ENCODE measurements around the gene FHAD1.

DNA sequence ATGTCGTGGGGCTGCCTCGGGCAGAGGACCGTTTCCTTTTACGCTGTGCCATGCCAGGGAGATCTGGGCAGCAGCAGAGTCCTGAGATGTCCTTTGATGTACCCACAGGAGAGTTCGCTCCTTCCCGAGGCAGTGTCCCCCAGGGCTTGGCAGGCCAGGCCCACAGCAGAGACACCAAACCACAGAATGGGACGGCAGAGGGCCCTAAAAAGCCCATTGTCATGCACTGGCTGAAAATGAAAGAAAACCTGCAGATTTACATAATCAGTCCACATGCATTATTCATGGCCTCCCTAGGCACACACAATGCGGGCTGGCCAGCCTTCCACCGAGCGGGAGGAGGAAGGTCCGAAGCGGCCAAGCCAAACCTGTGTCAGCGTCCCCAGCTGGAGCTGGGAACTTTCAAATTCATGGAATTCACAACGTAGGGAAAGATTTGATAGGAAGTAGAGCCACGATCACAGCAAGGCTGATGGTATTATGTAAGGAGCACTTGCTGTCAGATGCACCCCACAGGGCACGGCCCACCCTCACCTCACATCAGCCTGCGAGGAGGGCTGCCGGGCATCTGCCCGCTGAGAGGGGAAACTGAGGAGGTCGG lies 137.4 kb downstream of the FHAD1 start:
- no peak for TF ChIP-seq EZH2phosphoT487 (IDR thresholded peaks at IDR 0.05; ENCODE audit: low read depth, severe bottlenecking, unreplicated experiment)
- TF ChIP-seq, protein P1, sequence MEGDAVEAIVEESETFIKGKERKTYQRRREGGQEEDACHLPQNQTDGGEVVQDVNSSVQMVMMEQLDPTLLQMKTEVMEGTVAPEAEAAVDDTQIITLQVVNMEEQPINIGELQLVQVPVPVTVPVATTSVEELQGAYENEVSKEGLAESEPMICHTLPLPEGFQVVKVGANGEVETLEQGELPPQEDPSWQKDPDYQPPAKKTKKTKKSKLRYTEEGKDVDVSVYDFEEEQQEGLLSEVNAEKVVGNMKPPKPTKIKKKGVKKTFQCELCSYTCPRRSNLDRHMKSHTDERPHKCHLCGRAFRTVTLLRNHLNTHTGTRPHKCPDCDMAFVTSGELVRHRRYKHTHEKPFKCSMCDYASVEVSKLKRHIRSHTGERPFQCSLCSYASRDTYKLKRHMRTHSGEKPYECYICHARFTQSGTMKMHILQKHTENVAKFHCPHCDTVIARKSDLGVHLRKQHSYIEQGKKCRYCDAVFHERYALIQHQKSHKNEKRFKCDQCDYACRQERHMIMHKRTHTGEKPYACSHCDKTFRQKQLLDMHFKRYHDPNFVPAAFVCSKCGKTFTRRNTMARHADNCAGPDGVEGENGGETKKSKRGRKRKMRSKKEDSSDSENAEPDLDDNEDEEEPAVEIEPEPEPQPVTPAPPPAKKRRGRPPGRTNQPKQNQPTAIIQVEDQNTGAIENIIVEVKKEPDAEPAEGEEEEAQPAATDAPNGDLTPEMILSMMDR (IDR thresholded peaks at IDR 0.05; ENCODE audit: poor library complexity) = no peak

All from hepatocyte (in vitro differentiated cells).